HepG2 (cell line): Measurements from ENCODE around the gene UCN2. TPM values are rescaled to one million over a fixed set of nuclear protein-coding genes. Genes with fewer than 3 reads are reported as not detected.
A peak's percentile ranks its signal among the peaks of the same experiment; 100 is the strongest.

Experiments used
- AGO2 ChIP-seq: fragments of 200-400 bp; formaldehyde crosslinking; optimal IDR thresholded peaks from 2 replicates; pipeline ENCODE3; 2017; ENCODE audit warnings: mild to moderate bottlenecking, low read depth, low read length, moderate library complexity
- CERS6 ChIP-seq: sonication (generic); formaldehyde crosslinking; IDR thresholded peaks from 2 replicates; pipeline ENCODE4 v1.5.0; 2020; ENCODE audit warnings: missing genetic modification reagents
- CHD4 ChIP-seq: fragments of 200-600 bp; sonication (generic); IDR thresholded peaks from 2 replicates; pipeline ENCODE4 v1.7.0; 2017; ENCODE audit warnings: mild to moderate bottlenecking, low read length, borderline replicate concordance
- GATA4 ChIP-seq: sonication (generic); IDR thresholded peaks from 2 replicates; pipeline ENCODE4 v1.6.1; 2016; ENCODE audit warnings: antibody characterized with exemption, low read depth, borderline replicate concordance
- HOXA9 ChIP-seq: sonication (generic); formaldehyde crosslinking; IDR thresholded peaks from 2 replicates; pipeline ENCODE4 v1.8.1; 2022; ENCODE audit warnings: missing genetic modification reagents, mild to moderate bottlenecking, moderate library complexity, borderline replicate concordance
- MTF1 ChIP-seq: sonication (generic); formaldehyde crosslinking; IDR thresholded peaks from 2 replicates; pipeline ENCODE4 v1.5.0; 2020; ENCODE audit warnings: missing genetic modification reagents
- POGZ ChIP-seq: sonication (generic); formaldehyde crosslinking; IDR thresholded peaks from 2 replicates; pipeline ENCODE4 v1.4.0; 2020; ENCODE audit warnings: mild to moderate bottlenecking, missing genetic modification reagents
- POLR2G ChIP-seq: fragments of 200-400 bp; formaldehyde crosslinking; IDR thresholded peaks from 2 replicates; pipeline ENCODE4 v1.6.1; 2018; ENCODE audit warnings: mild to moderate bottlenecking, low read depth, low read length, moderate library complexity
- PRPF4 ChIP-seq: fragments of 200-400 bp; formaldehyde crosslinking; IDR thresholded peaks from 2 replicates; pipeline ENCODE4 v1.6.1; 2016; ENCODE audit warnings: low read length, low read depth; ENCODE audit not compliant: poor library complexity, severe bottlenecking
- SIX1 ChIP-seq: sonication (generic); formaldehyde crosslinking; IDR thresholded peaks from 2 replicates; pipeline ENCODE4 v1.4.0; 2020; ENCODE audit warnings: missing genetic modification reagents, borderline replicate concordance
- SOX13 ChIP-seq, 3 experiments: fragments of 450-650 bp in 1 of 3; sonication (generic) in 1 of 3; formaldehyde crosslinking in 1 of 3; IDR thresholded peaks in 2 of 3; conservative IDR thresholded peaks in 1 of 3; 2 replicates each; pipeline versions ENCODE4 v1.5.0 to v1.6.1; 2016 to 2020; ENCODE audit warnings: antibody characterized with exemption in 1 of 3, mild to moderate bottlenecking in 1 of 3, missing compliant biosample characterization in 1 of 3, missing genetic modification reagents in 1 of 3, moderate library complexity in 1 of 3
- SP1 ChIP-seq, 2 experiments: fragments of 450-650 bp in 1 of 2; sonication (generic) in 1 of 2; formaldehyde crosslinking in 1 of 2; IDR thresholded peaks; 2 replicates each; pipeline versions ENCODE4 v1.4.0 to v1.6.1; 2016 to 2020; ENCODE audit warnings: missing genetic modification reagents in 1 of 2
- SP140L ChIP-seq: sonication (generic); formaldehyde crosslinking; IDR thresholded peaks from 2 replicates; pipeline ENCODE4 v1.4.0; 2020; ENCODE audit warnings: missing genetic modification reagents, borderline replicate concordance
- ZBTB34 ChIP-seq: sonication (generic); formaldehyde crosslinking; IDR thresholded peaks from 2 replicates; pipeline ENCODE4 v1.8.0; 2022; ENCODE audit warnings: mild to moderate bottlenecking, missing genetic modification reagents
- ZFP37 ChIP-seq: sonication (generic); formaldehyde crosslinking; IDR thresholded peaks from 2 replicates; pipeline ENCODE4 v1.4.0; 2020; ENCODE audit warnings: missing genetic modification reagents, borderline replicate concordance
- ZFP41 ChIP-seq: sonication (generic); formaldehyde crosslinking; IDR thresholded peaks from 2 replicates; pipeline ENCODE4 v1.4.0; 2020; ENCODE audit warnings: mild to moderate bottlenecking, missing genetic modification reagents, borderline replicate concordance
- ZKSCAN5 ChIP-seq: sonication (generic); formaldehyde crosslinking; IDR thresholded peaks from 2 replicates; pipeline ENCODE4 v1.5.1; 2020; ENCODE audit warnings: mild to moderate bottlenecking, missing genetic modification reagents
- ZNF205 ChIP-seq: IDR thresholded peaks from 2 replicates; pipeline ENCODE4 v1.6.1; 2018; ENCODE audit warnings: missing biosample characterization, missing genetic modification reagents
- ZNF503 ChIP-seq: sonication (generic); formaldehyde crosslinking; IDR thresholded peaks from 2 replicates; pipeline ENCODE4 v1.4.0; 2020; ENCODE audit warnings: missing genetic modification reagents
- ZNF549 ChIP-seq: sonication (generic); formaldehyde crosslinking; IDR thresholded peaks from 2 replicates; pipeline ENCODE4 v1.5.0; 2020; ENCODE audit warnings: missing genetic modification reagents
- ZNF563 ChIP-seq: sonication (generic); formaldehyde crosslinking; IDR thresholded peaks from 2 replicates; pipeline ENCODE4 v1.8.0; 2022; ENCODE audit warnings: mild to moderate bottlenecking, moderate library complexity, missing genetic modification reagents
- ZNF746 ChIP-seq: sonication (generic); formaldehyde crosslinking; IDR thresholded peaks from 2 replicates; pipeline ENCODE4 v1.8.0; 2022; ENCODE audit warnings: mild to moderate bottlenecking, missing genetic modification reagents
- ZNF790 ChIP-seq: sonication (generic); formaldehyde crosslinking; IDR thresholded peaks from 2 replicates; pipeline ENCODE4 v1.8.0; 2022; ENCODE audit warnings: missing genetic modification reagents, mild to moderate bottlenecking, borderline replicate concordance
- polyA plus RNA-seq, 8 experiments: library from polyadenylated mRNA; depleted of rRNA in 3 of 8; stranded (reverse) in 7 of 8; unstranded in 1 of 8; fragments of >200 nt; fragmentation: Illumina TruSeq in 4 of 8; extraction: Trizol in 4 of 8; gene quantifications; 2 replicates each; pipeline versions ENCODE4 v1.2.1 to v1.2.3, GENCODE V29; 2011 to 2016; ENCODE audit warnings: low read depth in 4 of 8, missing spikeins in 1 of 8, mixed read lengths in 1 of 8; ENCODE audit not compliant: insufficient read depth in 1 of 8
- total RNA-seq, 5 experiments: library from RNA; depleted of rRNA; stranded (reverse); fragments of >200 nt; fragmentation: Illumina TruSeq; extraction: Trizol; gene quantifications; 2 replicates each; pipeline ENCODE4 v1.2.3, GENCODE V29; 2016; ENCODE audit warnings: low read depth in 1 of 5

Gene UCN2
- total and polyA plus RNA-seq, 2 of the 13 experiments (the other 11 are each of a cell fraction or from before 2014, with no cell fraction given) = 0.07 to 1.5 TPM

- TF ChIP-seq ZBTB34 (CRISPR knock-in tag) (no peak), ZFP37 (peak; percentile 37; the same call in 1 of the 2 replicates), ZKSCAN5 (CRISPR knock-in tag) (no peak), ZNF746 (CRISPR knock-in tag) (0 out of 2 replicates have a peak, but pooled peaks have one; percentile 40), ZNF549 (no peak), POLR2G (peak; percentile 81), ZNF563 (CRISPR knock-in tag) (peak; percentile 70; the same call in 1 of the 2 replicates), ZNF790 (CRISPR knock-in tag) (no peak), HOXA9 (CRISPR knock-in tag) (no peak), GATA4 (peak; percentile 62; the same call in 1 of the 2 replicates), SIX1 (CRISPR knock-in tag) (no peak), CERS6 (no peak), SP1 (IDR thresholded peaks at IDR 0.05) (no peak), SP1 (CRISPR knock-in tag; IDR thresholded peaks at IDR 0.05) (peak; percentile 90), PRPF4 (no peak), MTF1 (no peak), ZNF503 (CRISPR knock-in tag) (peak; percentile 41; the same call in 1 of the 2 replicates), SOX13 (IDR thresholded peaks at IDR 0.05) (peak; percentile 20; the same call in 1 of the 2 replicates), SOX13 (CRISPR knock-in tag; conservative IDR thresholded peaks at IDR 0.05 in 1 of 2, IDR thresholded peaks at IDR 0.05 in 1 of 2) (peak in 1 of 2 experiments; percentile 72; a peak in 2 of 4 replicates), ZNF205 (CRISPR knock-in tag) (peak; percentile 58; the same call in 1 of the 2 replicates), SP140L (CRISPR knock-in tag) (no peak), CHD4 (peak; percentile 73; the same call in 1 of the 2 replicates), AGO2 (no peak), ZFP41 (CRISPR knock-in tag) (peak; percentile 60; the same call in 1 of the 2 replicates), POGZ (CRISPR knock-in tag) (no peak)
Measured at GRCh38 chr3:48556796-48557626, 6.6 kb downstream of the UCN2 start, which contains the start of gene PFKFB4 (continued).
